H1 (cell line): ENCODE data around the gene ANAPC7.
"Not testable (repeated sequence)": the region's sequence is repeated elsewhere in the genome, so short reads cannot be mapped to it uniquely, and the experiment has no call there.

Source experiments
- ATF3 ChIP-seq: IDR thresholded peaks from 2 replicates; pipeline ENCODE4 v1.6.1; 2011; ENCODE audit warnings: low read depth, mild to moderate bottlenecking, low read length; ENCODE audit not compliant: insufficient read depth
- CTCF ChIP-seq, 3 experiments: IDR thresholded peaks; 1 replicate in 2 of 3; 2 replicates in 1 of 3; pipeline versions ENCODE4 v1.5.1 to v1.6.1; 2011; ENCODE audit warnings: low read length in 3 of 3, mild to moderate bottlenecking in 3 of 3, inconsistent platforms in 2 of 3, low read depth in 1 of 3, moderate library complexity in 1 of 3; ENCODE audit not compliant: insufficient read depth in 1 of 3; ENCODE audit errors: control extremely low read depth in 1 of 3
- EGR1 ChIP-seq: IDR thresholded peaks from 2 replicates; pipeline ENCODE4 v1.6.1; 2011; ENCODE audit warnings: low read depth, low read length, borderline replicate concordance
- MAX ChIP-seq: IDR thresholded peaks from 2 replicates; pipeline ENCODE4 v1.6.1; 2012; ENCODE audit warnings: inconsistent platforms
- NRF1 ChIP-seq: IDR thresholded peaks from 2 replicates; pipeline ENCODE4 v1.6.1; 2011; ENCODE audit warnings: mild to moderate bottlenecking, low read depth, low read length, improper control_type of control experiment
- RNF2 ChIP-seq: fragments of 200-900, 300-1000 bp; sonication (generic); IDR thresholded peaks from 2 replicates; pipeline ENCODE4 v1.7.1; 2016; ENCODE audit warnings: borderline replicate concordance, low read depth, mild to moderate bottlenecking, antibody characterized with exemption, low read length; ENCODE audit not compliant: poor library complexity, severe bottlenecking; ENCODE audit errors: missing control alignments
- RXRA ChIP-seq: IDR thresholded peaks from 2 replicates; pipeline ENCODE4 v1.6.1; 2011; ENCODE audit warnings: low read depth, mild to moderate bottlenecking, low read length, moderate library complexity; ENCODE audit not compliant: insufficient read depth

GRCh38 chr12:110410086-110410485 is 6.6 kb upstream of the ANAPC7 start:
- not testable (repeated sequence) for TF ChIP-seq CTCF (IDR thresholded peaks at IDR 0.05; ENCODE audit: control extremely low read depth in 1 of 3, insufficient read depth in 1 of 3, low read depth in 1 of 3, low read length in 3 of 3); EGR1; NRF1; RXRA; MAX; RNF2; ATF3
